ENCODE data around the gene KCNJ5. TPM values are rescaled to one million over a fixed set of nuclear protein-coding genes. Genes with fewer than 3 reads are reported as not detected.

The KCNJ5 gene
- total RNA-seq, 1 experiment from 2014 or later = 0.14 TPM

GRCh38 chr11:128924104-128924503, 32.9 kb downstream of the KCNJ5 start:
- no peak for DNase-seq (ENCODE audit: low read depth)
- in situ Hi-C loops (cut with HindIII; ENCODE audit: low pct_unique_long_range_greater_than_20kb, low sequenced_read_pairs) = no loop called here

GRCh38 chr11:128924510-128925249, 33.5 kb downstream of the KCNJ5 start:
- no peak for DNase-seq (ENCODE audit: low read depth)

GRCh38 chr11:128925250-128925600, 34.1 kb downstream of the KCNJ5 start:
- in situ Hi-C loops (cut with HindIII; ENCODE audit: low pct_unique_long_range_greater_than_20kb, low sequenced_read_pairs) = no loop called here
- no peak for DNase-seq (ENCODE audit: low read depth)

More at GRCh38 chr11:128924510-128925249, 33.5 kb downstream of the KCNJ5 start:
- in situ Hi-C loops (cut with HindIII; ENCODE audit: low pct_unique_long_range_greater_than_20kb, low sequenced_read_pairs) = no loop called here

GRCh38 chr11:128926000-128926399, 34.8 kb downstream of the KCNJ5 start:
- in situ Hi-C loops (cut with HindIII; ENCODE audit: low pct_unique_long_range_greater_than_20kb, low sequenced_read_pairs) = no loop called here
- no peak for DNase-seq (ENCODE audit: low read depth)

GRCh38 chr11:128926437-128927107, 35.4 kb downstream of the KCNJ5 start:
- DNase-seq (ENCODE audit: low read depth) = no peak
- in situ Hi-C loops (cut with HindIII; ENCODE audit: low pct_unique_long_range_greater_than_20kb, low sequenced_read_pairs) = no loop called here

- no peak for DNase-seq (ENCODE audit: low read depth)
- in situ Hi-C loops (cut with HindIII; ENCODE audit: low pct_unique_long_range_greater_than_20kb, low sequenced_read_pairs) = no loop called here
Measured at GRCh38 chr11:128927108-128927461, 35.9 kb downstream of the KCNJ5 start.

- in situ Hi-C loops (cut with HindIII; ENCODE audit: low pct_unique_long_range_greater_than_20kb, low sequenced_read_pairs) = no loop called here
- DNase-seq (ENCODE audit: low read depth) = no peak
Measured at GRCh38 chr11:128927683-128928336, 36.7 kb downstream of the KCNJ5 start.

GRCh38 chr11:128928400-128928799, 37.2 kb downstream of the KCNJ5 start:
- in situ Hi-C loops (cut with HindIII; ENCODE audit: low pct_unique_long_range_greater_than_20kb, low sequenced_read_pairs) = no loop called here
- no peak for DNase-seq (ENCODE audit: low read depth)

- in situ Hi-C loops (cut with HindIII; ENCODE audit: low pct_unique_long_range_greater_than_20kb, low sequenced_read_pairs) = no loop called here
- no peak for DNase-seq (ENCODE audit: low read depth)
Measured at GRCh38 chr11:128929468-128929867, 38.3 kb downstream of the KCNJ5 start.

GRCh38 chr11:128929991-128930390, 38.8 kb downstream of the KCNJ5 start:
- in situ Hi-C loops (cut with HindIII; ENCODE audit: low pct_unique_long_range_greater_than_20kb, low sequenced_read_pairs) = no loop called here
- DNase-seq (ENCODE audit: low read depth) = no peak

GRCh38 chr11:128931066-128931465, 39.9 kb downstream of the KCNJ5 start:
- in situ Hi-C loops (cut with HindIII; ENCODE audit: low pct_unique_long_range_greater_than_20kb, low sequenced_read_pairs) = no loop called here
- no peak for DNase-seq (ENCODE audit: low read depth)

- in situ Hi-C loops (cut with HindIII; ENCODE audit: low pct_unique_long_range_greater_than_20kb, low sequenced_read_pairs) = no loop called here
- DNase-seq (ENCODE audit: low read depth) = no peak
Measured at GRCh38 chr11:128931668-128932067, 40.5 kb downstream of the KCNJ5 start.

- in situ Hi-C loops (cut with HindIII; ENCODE audit: low pct_unique_long_range_greater_than_20kb, low sequenced_read_pairs) = no loop called here
- no peak for DNase-seq (ENCODE audit: low read depth)
Measured at GRCh38 chr11:128933481-128934178, 42.5 kb downstream of the KCNJ5 start.

GRCh38 chr11:128934351-128934750, 43.2 kb downstream of the KCNJ5 start:
- in situ Hi-C loops (cut with HindIII; ENCODE audit: low pct_unique_long_range_greater_than_20kb, low sequenced_read_pairs) = no loop called here

GRCh38 chr11:128934926-128935325, 43.8 kb downstream of the KCNJ5 start:
- no peak for DNase-seq (ENCODE audit: low read depth)
- in situ Hi-C loops (cut with HindIII; ENCODE audit: low pct_unique_long_range_greater_than_20kb, low sequenced_read_pairs) = no loop called here

More at GRCh38 chr11:128934351-128934750, 43.2 kb downstream of the KCNJ5 start:
- no peak for DNase-seq (ENCODE audit: low read depth)

GRCh38 chr11:128936606-128937251, 45.6 kb downstream of the KCNJ5 start:
- no peak for DNase-seq (ENCODE audit: low read depth)
- in situ Hi-C loops (cut with HindIII; ENCODE audit: low pct_unique_long_range_greater_than_20kb, low sequenced_read_pairs) = no loop called here

GRCh38 chr11:128937480-128937879, 46.3 kb downstream of the KCNJ5 start:
- in situ Hi-C loops (cut with HindIII; ENCODE audit: low pct_unique_long_range_greater_than_20kb, low sequenced_read_pairs) = no loop called here
- DNase-seq (ENCODE audit: low read depth) = no peak

- no peak for DNase-seq (ENCODE audit: low read depth)
- in situ Hi-C loops (cut with HindIII; ENCODE audit: low pct_unique_long_range_greater_than_20kb, low sequenced_read_pairs) = no loop called here
Measured at GRCh38 chr11:128938156-128938885, 47.2 kb downstream of the KCNJ5 start.
